Measurements from ENCODE around the gene BNIPL. TPM values are rescaled to one million over a fixed set of nuclear protein-coding genes. Genes with fewer than 3 reads are reported as not detected.

The BNIPL gene
- 1 to 10 TPM in 1 of 2 experiments, under 1 TPM in 1; 0.54 to 1.4 TPM for total RNA-seq

- TF ChIP-seq, protein P1, sequence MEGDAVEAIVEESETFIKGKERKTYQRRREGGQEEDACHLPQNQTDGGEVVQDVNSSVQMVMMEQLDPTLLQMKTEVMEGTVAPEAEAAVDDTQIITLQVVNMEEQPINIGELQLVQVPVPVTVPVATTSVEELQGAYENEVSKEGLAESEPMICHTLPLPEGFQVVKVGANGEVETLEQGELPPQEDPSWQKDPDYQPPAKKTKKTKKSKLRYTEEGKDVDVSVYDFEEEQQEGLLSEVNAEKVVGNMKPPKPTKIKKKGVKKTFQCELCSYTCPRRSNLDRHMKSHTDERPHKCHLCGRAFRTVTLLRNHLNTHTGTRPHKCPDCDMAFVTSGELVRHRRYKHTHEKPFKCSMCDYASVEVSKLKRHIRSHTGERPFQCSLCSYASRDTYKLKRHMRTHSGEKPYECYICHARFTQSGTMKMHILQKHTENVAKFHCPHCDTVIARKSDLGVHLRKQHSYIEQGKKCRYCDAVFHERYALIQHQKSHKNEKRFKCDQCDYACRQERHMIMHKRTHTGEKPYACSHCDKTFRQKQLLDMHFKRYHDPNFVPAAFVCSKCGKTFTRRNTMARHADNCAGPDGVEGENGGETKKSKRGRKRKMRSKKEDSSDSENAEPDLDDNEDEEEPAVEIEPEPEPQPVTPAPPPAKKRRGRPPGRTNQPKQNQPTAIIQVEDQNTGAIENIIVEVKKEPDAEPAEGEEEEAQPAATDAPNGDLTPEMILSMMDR (IDR thresholded peaks at IDR 0.05): no peak
- CTCF ChIA-PET: interaction anchor here (0.6 to 3.2 kb wide), 4 partner anchors 10 to 114 kb away, joined by 3 to 15 read pairs (median 4); partner anchors contain the start of gene C1orf56
- no peaks in the 10 kb centered on the region for H3K9me3 Mint-ChIP-seq
- DNase-seq: no peak
- intact Hi-C loops (cut with micrococcal nuclease): no loop called here
- H3K4me1 Mint-ChIP-seq (ENCODE audit: low read depth): no peaks in the 10 kb centered on the region
- H3K36me3 Mint-ChIP-seq (ENCODE audit: low read depth): peaks cover 2% of the 10 kb centered on the region
- no peaks in the 10 kb centered on the region for H3K27me3 Mint-ChIP-seq
- no peak within 1 kb of the TSS for H3K4me3 Mint-ChIP-seq
- POLR2A ChIA-PET: interaction anchor here (0.6 to 1.5 kb wide), 2 partner anchors 8 to 151 kb away, joined by 3 to 5 read pairs; no protein-coding TSS in a partner anchor
- ATAC-seq: no peak
- H3K27ac Mint-ChIP-seq: no peak within 1 kb of the TSS
Measured at GRCh38 chr1:151036356-151036755, at the start of gene BNIPL. Gene BNIPL, plus strand, starts transcription at chr1:151036586. Its CDS starts 140 bp downstream, at chr1:151036726.

GRCh38 chr1:150987924-150988323 is 48.5 kb upstream of the BNIPL start:
- Mint-ChIP-seq H3K4me3 (no peak overlapping the region), H3K27ac (no peak overlapping the region), H3K27me3 (no peaks in the 10 kb centered on the region), H3K4me1 (ENCODE audit: low read depth) (peaks cover 5% of the 10 kb centered on the region), H3K9me3 (no peaks in the 10 kb centered on the region), H3K36me3 (ENCODE audit: low read depth) (no peaks in the 10 kb centered on the region)
- CTCF ChIA-PET: interaction anchor here (1.5 to 4.0 kb wide), 3 partner anchors 7 to 17 kb away, joined by 4 to 40 read pairs (median 10); no protein-coding TSS in a partner anchor
- intact Hi-C loops (cut with micrococcal nuclease): no loop called here
- TF ChIP-seq, protein P1 (IDR thresholded peaks at IDR 0.05): no peak
- ATAC-seq (no peak), DNase-seq (no peak)
- POLR2A ChIA-PET: no interaction called here

GRCh38 chr1:150992626-150993025 is 43.8 kb upstream of the BNIPL start:
- no peak overlapping the region for H3K4me3 Mint-ChIP-seq
- ChIA-PET POLR2A (interaction anchor here (0.8 kb wide), 1 partner anchor 17 kb away, joined by 3 read pairs; no protein-coding TSS in a partner anchor), CTCF (interaction anchor here (7.7 kb wide), 1 partner anchor 13 kb away, joined by 103 read pairs; the partner anchor contains the start of gene ANXA9)
- ATAC-seq: no peak
- H3K27me3 Mint-ChIP-seq: no peaks in the 10 kb centered on the region
- TF ChIP-seq, protein P1 (IDR thresholded peaks at IDR 0.05): no peak
- H3K9me3 Mint-ChIP-seq: no peaks in the 10 kb centered on the region
- intact Hi-C loops (cut with micrococcal nuclease): no loop called here
- no peak for DNase-seq
- peaks cover 5% of the 10 kb centered on the region for H3K4me1 Mint-ChIP-seq (ENCODE audit: low read depth)
- no peak overlapping the region for H3K27ac Mint-ChIP-seq
- H3K36me3 Mint-ChIP-seq (ENCODE audit: low read depth): no peaks in the 10 kb centered on the region

DNA sequence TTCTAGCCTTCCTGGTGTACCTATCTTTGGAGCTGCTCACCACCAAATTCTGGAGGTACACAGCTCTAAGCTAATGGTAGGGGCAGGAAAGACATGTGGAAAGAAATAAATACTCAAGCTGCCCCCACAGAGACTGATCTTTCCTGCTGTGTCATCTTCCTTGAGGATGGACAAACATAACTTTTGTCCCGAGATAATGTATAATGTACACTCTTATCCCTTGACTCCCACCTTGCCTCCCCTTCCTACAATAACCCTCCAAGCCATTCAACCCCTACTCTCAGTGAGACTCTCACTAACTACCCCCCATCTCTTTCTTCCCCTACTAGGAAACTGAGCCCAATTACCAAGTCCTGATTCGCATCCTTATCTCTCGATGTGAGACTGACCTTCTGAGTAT is 42.1 kb upstream of the BNIPL start:
- H3K27me3 Mint-ChIP-seq: no peaks in the 10 kb centered on the region
- CTCF ChIA-PET: interaction anchor here (1.8 to 7.7 kb wide), 6 partner anchors 8 to 105 kb away, joined by 6 to 103 read pairs (median 27); partner anchors contain the start of genes ANXA9 and MINDY1
- POLR2A ChIA-PET: interaction anchor here (0.8 to 1.0 kb wide), 2 partner anchors 10 to 12 kb away, joined by 3 to 4 read pairs; partner anchors contain the start of gene MINDY1
- H3K27ac Mint-ChIP-seq: no peak overlapping the region
- no peak overlapping the region for H3K4me3 Mint-ChIP-seq
- intact Hi-C loops (cut with micrococcal nuclease): no loop called here
- no peaks in the 10 kb centered on the region for H3K9me3 Mint-ChIP-seq
- peaks cover 4% of the 10 kb centered on the region for H3K4me1 Mint-ChIP-seq (ENCODE audit: low read depth)
- TF ChIP-seq, protein P1 (IDR thresholded peaks at IDR 0.05): no peak
- H3K36me3 Mint-ChIP-seq (ENCODE audit: low read depth): no peaks in the 10 kb centered on the region
- no peak for DNase-seq
- no peak for ATAC-seq

GRCh38 chr1:150995460-150995859 is 40.9 kb upstream of the BNIPL start:
- intact Hi-C loops (cut with micrococcal nuclease): no loop called here
- Mint-ChIP-seq H3K27me3 (no peaks in the 10 kb centered on the region), H3K4me1 (ENCODE audit: low read depth) (peaks cover 11% of the 10 kb centered on the region), H3K9me3 (no peaks in the 10 kb centered on the region), H3K4me3 (no peak overlapping the region), H3K36me3 (ENCODE audit: low read depth) (no peaks in the 10 kb centered on the region), H3K27ac (no peak overlapping the region)
- ChIA-PET CTCF (interaction anchor here (0.8 to 7.7 kb wide), 29 partner anchors 10 to 450 kb away, joined by 3 to 103 read pairs (median 4); partner anchors contain the start of genes ANXA9, CTSK, GOLPH3L and MINDY1), POLR2A (interaction anchor here (1.0 kb wide), 1 partner anchor 11 kb away, joined by 4 read pairs; the partner anchor contains the start of gene MINDY1)
- DNase-seq (no peak), ATAC-seq (no peak)
- TF ChIP-seq, protein P1 (IDR thresholded peaks at IDR 0.05): no peak

Data from activated CD8-positive, alpha-beta T cell treated with anti-CD3 and anti-CD28 coated beads for 36 hours (primary cell).